Islet precursor cell (in vitro differentiated cells): ENCODE results near the gene SRRM5.
"Not testable (repeated sequence)": the region's sequence is repeated elsewhere in the genome, so short reads cannot be mapped to it uniquely, and the experiment has no call there.

Experiments used
- DNase-seq: peaks from one replicate; pipeline ENCODE4 v3.0.0-alpha.2; 2018

Gene SRRM5

DNA sequence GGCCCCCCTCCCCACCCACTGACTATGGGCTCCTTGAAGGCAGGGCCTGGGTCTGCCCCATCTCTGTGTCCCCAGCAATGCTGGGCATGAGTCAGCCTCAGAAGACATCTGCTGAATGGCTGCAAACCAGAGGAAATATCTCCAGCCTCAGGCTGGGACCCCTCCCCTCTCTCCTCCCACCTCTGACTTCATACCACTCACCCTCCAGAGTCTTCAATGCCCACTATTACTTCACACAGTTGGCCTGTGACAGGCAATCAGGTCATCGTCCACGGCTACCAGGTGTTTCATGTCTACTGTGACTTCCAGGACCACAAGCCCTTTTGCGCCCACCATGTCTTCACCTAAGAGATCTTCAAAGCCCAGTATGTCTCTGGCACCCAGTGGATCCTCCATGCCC, at the start of gene SRRM5:
Gene SRRM5 (plus strand): TSS at position 301 of the 400 bp plus-strand sequence. CDS start 34 bp downstream, at position 335.
- no peak for DNase-seq

GRCh38 chr19:43562226-43562697, 49.6 kb upstream of the SRRM5 start:
- DNase-seq: no peak

DNA sequence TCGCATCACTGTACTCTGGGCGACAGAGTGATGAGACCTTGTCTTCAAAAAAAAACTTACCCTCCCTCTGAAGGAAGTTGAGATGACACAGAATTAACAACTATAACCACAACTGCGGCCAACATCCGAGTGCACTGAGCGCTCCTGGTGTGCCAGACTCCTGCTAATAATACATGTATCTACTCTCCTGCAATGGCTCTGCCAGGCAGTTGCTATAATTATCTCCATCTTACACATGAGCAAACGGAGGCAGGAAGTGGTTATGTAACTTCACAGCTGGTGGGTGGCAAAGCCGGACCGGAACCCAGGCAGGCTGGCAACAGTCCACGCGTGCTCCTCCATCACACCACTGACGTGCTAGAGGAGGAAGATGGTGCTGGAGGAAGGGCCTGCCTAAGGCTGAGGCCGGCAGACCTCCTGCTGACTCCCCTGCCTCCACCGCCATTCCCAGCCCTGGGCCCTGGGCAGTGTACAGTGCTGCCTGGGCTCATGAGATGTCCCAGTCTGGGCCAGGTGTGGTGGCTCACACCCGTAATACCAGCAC, 49.1 kb upstream of the SRRM5 start:
- DNase-seq: no peak

- no peak for DNase-seq
These were observed 48.0 kb upstream of the SRRM5 start for GRCh38 chr19:43563816-43564457.

GRCh38 chr19:43564800-43565199, 47.1 kb upstream of the SRRM5 start:
- DNase-seq: no peak

DNA sequence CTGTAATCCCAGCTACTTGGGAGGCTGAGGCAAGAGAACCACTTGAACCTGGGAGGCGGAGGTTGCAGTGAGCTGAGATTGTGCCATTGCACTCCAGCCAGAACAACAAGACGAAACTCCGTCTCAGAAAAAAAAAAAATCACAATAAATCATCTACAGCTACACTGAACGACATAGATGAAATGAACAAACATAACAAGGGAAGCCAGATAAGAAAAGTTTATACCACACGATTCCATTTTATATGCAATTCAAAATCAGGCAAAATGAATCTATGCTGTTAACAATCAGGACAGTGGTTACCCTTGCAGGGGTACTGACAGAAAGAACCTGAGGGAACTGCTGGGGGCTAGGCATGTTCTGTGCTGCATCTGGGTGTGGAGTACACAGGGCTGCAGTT, 42.2 kb upstream of the SRRM5 start:
- DNase-seq: no peak

DNA sequence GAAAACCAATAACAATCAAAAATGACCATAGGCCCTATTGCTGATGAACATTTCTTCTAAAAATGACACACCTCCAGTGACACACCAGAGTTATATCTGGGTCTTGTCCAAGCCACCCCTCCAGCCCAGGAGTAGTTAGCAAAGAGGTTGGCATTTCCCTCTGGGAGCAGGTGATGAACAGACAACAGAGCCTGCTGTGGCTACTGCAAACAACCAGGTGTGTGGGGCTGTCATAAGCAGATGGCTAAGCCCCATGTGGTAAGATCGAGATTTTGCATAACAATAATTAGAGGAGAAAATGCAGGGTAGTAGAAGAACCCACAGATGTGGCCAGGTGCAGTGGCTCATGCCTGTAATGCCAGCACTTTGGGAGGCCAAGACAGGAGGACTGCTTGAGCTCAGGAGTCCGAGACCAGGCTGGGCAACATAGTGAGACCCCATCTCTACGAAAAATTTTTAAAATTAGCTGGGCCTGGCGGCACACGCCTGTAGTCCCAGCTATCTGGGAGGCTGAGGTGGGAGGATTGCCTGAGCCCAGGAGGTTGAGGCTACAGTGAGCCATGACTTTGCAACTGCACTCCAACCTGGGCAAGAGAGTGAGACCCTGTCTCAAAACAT, 41.6 kb upstream of the SRRM5 start:
- no peak for DNase-seq

GRCh38 chr19:43572171-43572588, 39.7 kb upstream of the SRRM5 start:
- DNase-seq: no peak

DNA sequence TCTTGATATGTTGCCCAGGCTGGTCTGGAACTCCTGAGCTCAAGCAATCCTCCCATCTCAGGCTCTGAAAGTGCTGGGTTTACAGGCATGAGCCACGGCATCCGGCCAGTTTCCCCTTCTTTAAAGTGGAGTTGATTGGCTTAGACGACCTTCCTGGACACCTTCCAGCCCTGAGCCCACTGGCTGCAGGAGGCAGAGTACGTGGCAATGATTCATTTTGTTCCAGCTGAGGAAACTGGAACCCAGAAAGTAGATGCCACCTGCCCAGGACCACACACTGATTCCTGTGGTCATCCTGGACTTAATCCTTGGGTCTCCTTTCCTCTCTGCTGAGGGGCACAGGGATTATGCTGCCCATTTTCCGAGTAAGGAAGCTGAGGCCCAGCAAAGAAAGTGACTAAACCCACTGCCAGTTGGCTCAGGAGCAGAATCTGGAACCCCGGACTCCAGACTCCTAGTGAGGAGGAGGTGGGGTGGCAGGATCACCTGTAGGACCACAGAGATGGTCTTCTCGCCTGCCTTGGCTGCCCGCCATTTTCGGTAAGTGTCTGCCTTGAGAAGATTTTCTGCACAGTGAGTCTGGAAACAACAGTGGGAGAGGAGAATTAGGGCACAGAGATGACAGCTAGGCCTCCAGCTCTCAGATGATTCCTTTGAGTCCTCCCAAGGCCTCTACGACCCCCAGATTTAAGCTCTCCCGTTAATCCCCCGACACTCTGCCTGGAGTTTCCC, 37.3 kb upstream of the SRRM5 start:
- no peak for DNase-seq

DNA sequence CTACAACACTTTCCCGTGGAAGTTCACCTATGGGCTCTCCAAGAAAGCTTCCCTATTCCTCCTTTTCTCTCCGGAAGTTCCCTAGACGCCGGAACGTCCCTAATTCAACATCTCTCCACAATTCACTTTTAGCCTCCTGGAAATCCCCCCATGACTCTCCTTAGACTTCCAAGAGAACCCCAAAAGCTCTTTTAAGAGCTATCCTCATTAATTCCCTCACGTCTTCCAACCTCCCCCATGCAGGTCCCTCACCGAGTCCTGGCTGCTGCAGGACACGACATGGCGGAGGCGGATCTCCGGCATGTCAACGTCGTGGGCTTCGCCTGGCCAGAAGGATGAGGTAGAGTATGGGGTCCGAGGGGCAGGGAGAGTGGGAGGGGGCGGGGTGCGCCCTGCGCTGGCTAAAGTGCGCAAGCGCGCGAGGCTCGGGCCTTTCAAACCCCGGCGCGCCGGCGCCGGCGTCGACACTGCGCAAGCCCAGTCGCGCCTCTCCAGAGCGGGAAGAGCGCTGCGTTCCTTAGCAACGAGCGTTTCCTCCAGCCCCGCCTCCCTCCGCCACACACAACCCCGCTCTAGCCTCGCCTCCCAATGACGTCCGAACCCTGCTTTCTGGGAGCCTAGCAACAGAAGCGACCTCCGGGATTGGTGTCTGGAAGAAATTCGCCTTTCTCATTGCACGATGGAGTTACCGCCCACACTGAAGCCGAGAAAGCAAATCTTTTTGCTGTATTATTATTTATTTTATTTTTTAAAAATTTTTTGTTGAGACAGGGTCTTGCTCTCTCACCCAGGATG, 36.5 kb upstream of the SRRM5 start, which contains the start of the genes PINLYP and XRCC1:
Gene PINLYP (plus strand): TSS at position 646 of the 795 bp plus-strand sequence. CDS start 1,391 bp downstream, outside the sequence.
Gene XRCC1 (minus strand): TSS at position 372 of the 795 bp plus-strand sequence. CDS start 69 bp downstream, at position 303.
- DNase-seq: peak; percentile 98

GRCh38 chr19:43575955-43576878, 35.7 kb upstream of the SRRM5 start:
- no peak for DNase-seq

DNA sequence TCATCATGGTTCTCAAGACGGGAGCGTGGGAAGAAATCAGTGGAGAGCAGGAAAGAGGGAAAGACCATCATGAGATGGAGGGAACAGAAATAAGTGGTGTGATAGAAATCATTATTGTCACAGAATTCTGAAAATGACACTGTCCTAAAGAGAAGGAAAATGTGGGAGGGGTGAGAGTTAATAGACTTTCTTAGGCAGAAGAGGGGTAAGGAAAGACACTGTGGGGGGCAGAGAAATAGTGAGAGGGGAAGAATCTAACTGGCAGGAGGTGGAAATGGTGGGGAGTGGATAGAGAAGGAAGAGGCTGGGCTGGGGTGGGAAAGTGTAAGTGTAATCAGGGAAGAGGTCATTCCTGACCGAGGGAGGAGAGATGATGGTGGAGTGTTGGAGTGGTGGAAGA, 33.1 kb upstream of the SRRM5 start:
- DNase-seq: no peak

DNA sequence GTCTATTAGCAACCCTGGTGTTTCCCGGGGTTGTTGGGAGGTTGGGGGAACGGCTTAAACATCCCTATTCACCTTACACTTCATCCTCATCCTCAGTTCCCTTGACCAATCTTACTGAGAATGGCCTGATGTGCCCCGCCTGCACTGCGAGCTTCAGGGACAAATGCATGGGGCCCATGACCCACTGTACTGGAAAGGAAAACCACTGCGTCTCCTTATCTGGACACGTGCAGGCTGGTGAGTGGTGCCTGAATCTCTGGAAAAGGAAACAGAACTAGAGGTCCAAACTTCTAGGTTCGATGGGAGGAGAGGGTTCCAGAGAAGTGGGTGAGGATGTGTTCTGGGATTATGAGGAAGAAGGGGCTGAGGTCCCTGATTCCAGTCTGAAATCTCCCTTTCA, 30.4 kb upstream of the SRRM5 start:
- DNase-seq: no peak

DNA sequence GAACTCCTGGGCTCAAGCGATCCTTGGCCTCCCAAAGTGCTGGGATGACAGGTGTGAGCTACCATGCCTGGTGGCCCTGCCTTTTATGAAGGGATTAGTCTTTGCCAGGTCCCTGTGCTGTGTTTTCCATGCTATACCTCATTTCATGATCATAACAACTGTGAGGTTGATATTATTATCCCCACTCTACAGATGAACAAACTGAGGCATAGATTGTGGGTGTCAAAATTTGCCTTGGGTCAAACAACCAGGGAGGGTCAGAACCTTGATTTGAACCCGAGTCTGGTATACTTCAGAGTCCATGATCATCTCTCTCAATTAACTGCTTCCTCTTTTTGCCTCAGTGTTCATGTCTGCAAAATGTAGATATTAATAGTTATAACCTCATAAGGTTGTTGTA, 29.4 kb upstream of the SRRM5 start:
- DNase-seq: no peak

GRCh38 chr19:43584484-43584883, 27.4 kb upstream of the SRRM5 start:
- no peak for DNase-seq

DNA sequence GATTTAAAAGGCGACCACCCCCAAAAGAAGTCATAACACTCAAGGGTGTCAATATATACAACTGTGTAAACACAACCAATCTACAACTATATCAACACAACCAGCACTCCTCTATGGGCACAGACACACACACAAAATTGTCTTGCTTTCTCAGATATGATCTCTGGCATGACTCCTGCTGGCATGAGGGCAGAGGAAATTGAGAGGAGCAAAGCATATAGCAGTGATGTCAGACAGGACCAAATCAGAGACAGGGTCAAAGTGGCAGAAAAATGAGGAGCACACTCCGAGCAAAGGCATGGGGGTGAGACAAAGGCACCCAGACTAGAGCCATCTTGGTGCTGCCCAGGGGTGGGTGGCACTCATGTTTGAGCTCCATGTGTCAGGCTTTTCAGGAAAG, 25.5 kb upstream of the SRRM5 start:
- DNase-seq: no peak

GRCh38 chr19:43587029-43587428, 24.9 kb upstream of the SRRM5 start:
- not testable (repeated sequence) for DNase-seq

GRCh38 chr19:43589277-43589676, 22.6 kb upstream of the SRRM5 start:
- DNase-seq: no peak

DNA sequence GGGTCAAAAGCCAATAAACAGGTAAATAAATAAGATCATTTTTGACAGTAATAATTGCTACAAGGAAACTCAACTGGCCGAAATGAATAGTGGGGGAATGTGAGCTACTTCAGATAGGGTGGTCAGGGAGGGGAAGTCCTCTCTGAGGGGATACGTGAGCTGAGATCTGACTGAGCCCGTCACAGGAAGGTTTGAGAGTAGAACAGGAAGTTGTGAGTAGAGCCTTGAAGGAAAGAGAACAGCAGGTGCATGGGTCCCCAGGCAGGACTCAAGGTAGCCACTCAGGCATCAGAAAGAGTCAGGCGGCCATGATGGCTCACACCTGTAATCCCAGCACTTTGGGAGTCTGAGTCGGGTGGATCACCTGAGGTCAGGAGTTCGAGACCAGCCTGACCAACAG, 22.2 kb upstream of the SRRM5 start:
- no peak for DNase-seq

DNA sequence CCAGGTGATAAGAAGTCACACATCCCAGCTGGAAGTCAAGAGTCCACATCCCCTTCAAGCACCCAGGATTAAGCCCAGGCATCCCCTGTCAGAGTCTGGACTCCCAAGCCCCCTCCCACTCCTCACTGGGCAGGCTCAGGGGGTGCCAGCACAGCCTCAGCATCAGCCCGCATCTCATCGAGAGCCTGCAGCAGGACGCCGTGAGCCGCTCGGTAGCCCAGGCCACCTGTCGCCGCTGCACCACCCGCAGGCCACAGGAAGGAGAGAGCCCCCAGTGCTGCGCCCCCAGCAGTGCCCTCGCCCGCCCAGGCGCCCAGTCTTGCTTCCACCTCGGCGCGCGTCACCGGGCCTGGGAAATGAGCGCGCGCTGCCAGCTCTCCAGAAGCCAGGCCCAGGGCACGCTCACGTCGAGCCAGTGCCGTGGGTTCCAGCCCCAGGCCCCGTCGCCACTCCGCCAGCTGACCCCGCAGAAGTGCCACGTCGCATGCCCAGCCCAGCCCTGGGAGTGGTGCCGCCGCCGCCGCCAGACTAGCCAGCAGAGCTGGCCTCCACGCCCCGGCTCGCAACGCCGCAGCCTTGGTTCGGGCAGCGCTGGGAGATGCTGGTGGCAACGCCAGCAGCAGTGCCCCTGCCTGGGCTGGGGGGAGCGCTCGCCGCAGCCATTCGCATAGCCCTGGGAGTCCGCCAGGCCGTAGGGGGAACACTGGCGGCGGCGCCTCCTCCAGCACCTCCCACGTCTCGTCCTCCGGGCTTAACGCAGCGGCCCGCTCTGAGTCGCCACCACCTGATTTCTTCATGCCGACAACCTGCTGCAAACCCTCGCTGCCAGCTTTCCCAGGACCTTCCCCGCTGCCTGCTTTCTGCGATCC, 19.8 kb upstream of the SRRM5 start:
- DNase-seq: no peak
